ENCODE results near the gene ZFP42. TPM values are rescaled to one million over a fixed set of nuclear protein-coding genes. Genes with fewer than 3 reads are reported as not detected.

The ZFP42 gene
- total RNA-seq, 1 experiment from 2014 or later: not detected

- no peaks in the 10 kb centered on the region for H3K27me3 ChIP-seq (ENCODE audit: insufficient read depth, low read depth)
- H3K79me2 ChIP-seq (ENCODE audit: low read depth): no peaks in the 10 kb centered on the region
- TF ChIP-seq CTCF (conservative IDR thresholded peaks at IDR 0.05) (no peak), EZH2 (IDR thresholded peaks at IDR 0.05; ENCODE audit: low read depth) (no peak)
- H3K9me2 ChIP-seq (ENCODE audit: insufficient read depth): no peaks in the 10 kb centered on the region
- no peak overlapping the region for H3K4me2 ChIP-seq
- H3K36me3 ChIP-seq (ENCODE audit: low read depth): no peaks in the 10 kb centered on the region
- POLR2A ChIA-PET (ENCODE audit: unreplicated experiment): no interaction called here
- intact Hi-C loops (cut with micrococcal nuclease; ENCODE audit: unreplicated experiment): no loop called here
- no peaks in the 10 kb centered on the region for H3K4me1 ChIP-seq (replicated peaks; ENCODE audit: insufficient read depth)
- H3K4me3 ChIP-seq: no peak overlapping the region
- CTCF ChIA-PET: no interaction called here
- H4K20me1 ChIP-seq (ENCODE audit: insufficient read depth): no peaks in the 10 kb centered on the region
- BruUV-seq (replicated peaks): no TSS peak
- H2AFZ ChIP-seq: no peak overlapping the region
- no peak overlapping the region for H3K27ac ChIP-seq
- H3K9me3 ChIP-seq (ENCODE audit: insufficient read depth, low read depth): no peaks in the 10 kb centered on the region
- no peaks in the 10 kb centered on the region for H3F3A ChIP-seq (ENCODE audit: insufficient read depth, low read depth)
- DNase-seq: no peak
Observed at GRCh38 chr4:188032170-188032569, 36.6 kb downstream of the ZFP42 start.

- POLR2A ChIA-PET (ENCODE audit: unreplicated experiment): no interaction called here
- no peak for TF ChIP-seq CTCF (conservative IDR thresholded peaks at IDR 0.05)
- TF ChIP-seq EZH2 (IDR thresholded peaks at IDR 0.05; ENCODE audit: low read depth): no peak
Observed at GRCh38 chr4:188032583-188032982, 37.0 kb downstream of the ZFP42 start.

GRCh38 chr4:188037003-188037713, 41.6 kb downstream of the ZFP42 start:
- Histone ChIP-seq H3K4me3 (no peak overlapping the region), H3K9me2 (ENCODE audit: insufficient read depth) (no peaks in the 10 kb centered on the region), H3K27me3 (ENCODE audit: insufficient read depth, low read depth) (no peaks in the 10 kb centered on the region), H3K4me1 (replicated peaks; ENCODE audit: insufficient read depth) (no peaks in the 10 kb centered on the region), H3K36me3 (ENCODE audit: low read depth) (no peaks in the 10 kb centered on the region), H3K79me2 (ENCODE audit: low read depth) (no peaks in the 10 kb centered on the region), H2AFZ (no peak overlapping the region), H3K27ac (no peak overlapping the region), H3K4me2 (no peak overlapping the region), H3F3A (ENCODE audit: insufficient read depth, low read depth) (no peaks in the 10 kb centered on the region), H4K20me1 (ENCODE audit: insufficient read depth) (no peaks in the 10 kb centered on the region), H3K9me3 (ENCODE audit: insufficient read depth, low read depth) (no peaks in the 10 kb centered on the region)
- no TSS peak for BruUV-seq (replicated peaks)
- intact Hi-C loops (cut with micrococcal nuclease; ENCODE audit: unreplicated experiment): no loop called here
- POLR2A ChIA-PET (ENCODE audit: unreplicated experiment): interaction anchor here (0.7 kb wide), 1 partner anchor 46 kb away, joined by 13 read pairs; no protein-coding TSS in a partner anchor
- no peak for DNase-seq
- TF ChIP-seq EZH2 (IDR thresholded peaks at IDR 0.05; ENCODE audit: low read depth) (no peak), CTCF (conservative IDR thresholded peaks at IDR 0.05) (no peak)
- CTCF ChIA-PET: no interaction called here

More at GRCh38 chr4:188032583-188032982, 37.0 kb downstream of the ZFP42 start:
- H3K9me3 ChIP-seq (ENCODE audit: insufficient read depth, low read depth): no peaks in the 10 kb centered on the region
- H3K27ac ChIP-seq: no peak overlapping the region
- no peaks in the 10 kb centered on the region for H3K9me2 ChIP-seq (ENCODE audit: insufficient read depth)
- no peak overlapping the region for H2AFZ ChIP-seq
- no peaks in the 10 kb centered on the region for H4K20me1 ChIP-seq (ENCODE audit: insufficient read depth)
- H3K79me2 ChIP-seq (ENCODE audit: low read depth): no peaks in the 10 kb centered on the region
- CTCF ChIA-PET: no interaction called here
- no peaks in the 10 kb centered on the region for H3K4me1 ChIP-seq (replicated peaks; ENCODE audit: insufficient read depth)
- no peaks in the 10 kb centered on the region for H3K36me3 ChIP-seq (ENCODE audit: low read depth)
- H3K4me2 ChIP-seq: no peak overlapping the region
- no peaks in the 10 kb centered on the region for H3F3A ChIP-seq (ENCODE audit: insufficient read depth, low read depth)
- no peak overlapping the region for H3K4me3 ChIP-seq
- intact Hi-C loops (cut with micrococcal nuclease; ENCODE audit: unreplicated experiment): no loop called here
- DNase-seq: no peak
- BruUV-seq (replicated peaks): no TSS peak
- no peaks in the 10 kb centered on the region for H3K27me3 ChIP-seq (ENCODE audit: insufficient read depth, low read depth)

Data from PC-9 (cell line).